GM19438 (cell line): ENCODE data around the gene ARL13B.
"Not testable (repeated sequence)": the region's sequence is repeated elsewhere in the genome, so short reads cannot be mapped to it uniquely, and the experiment has no call there.

Experiments used
- ATAC-seq: cut with Tn5 transposase; IDR thresholded peaks from one replicate; pipeline ENCODE4 v1.9.1; 2021; ENCODE audit warnings: low read depth; ENCODE audit not compliant: unreplicated experiment

Gene ARL13B

DNA sequence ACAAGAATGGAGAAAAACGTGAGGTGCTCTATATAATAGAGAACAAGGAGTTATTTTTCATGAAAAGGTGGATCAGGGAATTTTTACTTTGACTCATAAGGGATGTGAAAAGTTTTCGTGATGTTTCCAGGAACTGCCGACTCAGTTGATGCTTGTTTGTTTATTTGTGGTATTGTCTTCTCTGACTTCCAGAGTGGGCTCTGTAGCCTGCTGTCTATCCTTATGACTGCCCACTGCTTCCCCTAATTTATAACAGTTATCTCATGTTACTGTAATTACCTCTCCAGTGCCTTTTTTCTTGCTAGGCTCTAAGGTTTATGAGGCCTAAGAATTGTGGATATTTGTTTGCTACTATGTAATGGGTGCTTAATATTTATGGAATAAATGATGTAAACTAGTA is 12.3 kb downstream of the ARL13B start:
- ATAC-seq, result no peak

DNA sequence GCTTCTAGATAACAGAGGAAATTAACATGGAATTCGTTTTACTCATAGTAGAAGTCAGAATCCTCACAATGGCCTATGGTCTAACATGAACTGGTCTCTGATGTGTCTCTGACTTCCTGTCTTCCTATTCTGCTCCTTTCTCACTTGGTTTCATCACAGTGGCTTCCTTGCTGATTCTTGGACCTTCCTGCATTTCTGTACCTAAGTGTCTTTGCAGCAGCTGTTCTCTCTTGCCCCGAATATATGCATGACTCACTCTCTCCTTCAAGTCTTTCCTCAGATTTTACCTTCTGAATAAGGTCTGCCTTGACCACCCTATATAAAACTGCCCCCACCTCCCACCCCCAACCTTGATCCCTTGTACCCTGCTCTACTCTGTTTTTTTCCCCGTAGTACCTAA is 14.1 kb downstream of the ARL13B start:
- no peak for ATAC-seq

DNA sequence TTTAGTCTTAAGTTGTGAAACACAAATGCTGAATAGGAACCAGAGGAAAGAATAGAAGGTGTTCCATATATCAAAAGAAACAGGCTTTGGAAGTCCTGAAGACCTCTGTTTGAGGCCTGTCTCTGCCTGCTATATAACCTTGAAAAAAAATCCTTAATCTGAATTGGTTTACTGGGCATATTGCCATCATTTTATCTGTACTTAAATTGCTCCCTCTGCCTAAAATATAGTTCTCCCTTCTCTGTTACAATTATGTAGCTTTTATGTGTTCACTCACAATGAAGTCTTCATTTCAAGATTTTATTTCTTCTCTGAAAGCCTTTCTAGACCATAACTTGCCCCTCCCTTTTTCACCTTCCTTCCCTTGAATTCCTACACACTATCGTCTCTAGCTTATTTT is 21.2 kb downstream of the ARL13B start:
- ATAC-seq, result no peak

DNA sequence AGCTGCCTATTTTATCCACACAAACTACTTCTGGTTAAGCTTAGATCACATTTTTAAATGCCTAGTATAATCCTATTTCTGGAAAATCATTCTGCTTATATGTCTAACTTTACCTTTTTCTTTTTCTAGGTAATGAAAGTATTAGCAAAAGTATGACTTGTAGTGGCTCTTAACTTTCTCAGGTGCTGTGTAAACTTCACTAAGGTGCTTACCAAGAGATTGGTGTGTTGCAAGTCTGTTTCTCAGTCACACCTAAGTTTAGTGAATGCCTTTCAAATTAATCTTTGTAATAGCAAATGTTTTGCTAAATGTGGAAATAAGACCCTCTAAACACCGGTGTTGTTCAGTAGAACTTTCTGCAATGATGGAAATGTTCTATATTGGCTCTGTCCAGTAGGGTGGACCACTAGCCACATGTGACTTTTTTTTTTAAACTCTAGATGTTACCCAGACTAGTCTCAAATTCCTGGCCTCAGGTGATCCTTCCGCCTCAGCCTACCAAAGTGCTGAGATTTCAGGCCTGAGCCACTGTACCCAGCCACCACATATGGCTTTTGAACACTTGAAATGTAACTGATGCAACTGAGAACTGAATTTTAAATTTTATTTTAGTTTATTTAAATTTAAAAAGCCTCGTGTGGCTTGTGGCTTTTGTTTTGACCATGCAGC is 22.0 kb downstream of the ARL13B start:
- no peak for ATAC-seq

DNA sequence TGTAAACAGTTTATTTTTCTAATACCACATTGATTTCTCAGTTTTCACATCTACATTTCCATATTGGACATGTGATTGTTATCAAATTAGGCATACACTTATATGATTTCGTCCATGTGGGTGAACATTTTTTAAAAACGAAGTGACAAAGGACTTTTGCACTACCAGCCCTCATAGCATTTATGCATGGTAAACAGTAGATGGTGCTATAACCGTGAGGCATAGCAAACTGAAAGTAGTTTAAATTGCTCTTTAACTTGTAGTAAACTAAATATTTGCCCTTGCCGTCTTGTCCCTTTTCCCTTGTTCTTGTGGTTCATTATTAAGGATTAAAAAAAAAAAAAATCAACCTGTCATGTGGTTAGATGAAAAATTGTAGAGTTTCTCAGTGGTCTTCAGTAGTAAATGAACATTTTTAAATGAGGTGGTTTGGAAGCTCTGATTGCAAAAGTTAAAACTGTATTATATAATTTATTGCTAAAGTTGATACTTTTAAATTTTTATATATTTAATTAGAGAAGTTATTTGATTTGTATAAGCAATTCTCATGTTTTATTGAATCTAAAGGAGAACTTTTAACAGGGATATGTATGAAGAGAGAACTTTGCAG is 24.5 kb downstream of the ARL13B start:
- peak; percentile 94 for ATAC-seq

DNA sequence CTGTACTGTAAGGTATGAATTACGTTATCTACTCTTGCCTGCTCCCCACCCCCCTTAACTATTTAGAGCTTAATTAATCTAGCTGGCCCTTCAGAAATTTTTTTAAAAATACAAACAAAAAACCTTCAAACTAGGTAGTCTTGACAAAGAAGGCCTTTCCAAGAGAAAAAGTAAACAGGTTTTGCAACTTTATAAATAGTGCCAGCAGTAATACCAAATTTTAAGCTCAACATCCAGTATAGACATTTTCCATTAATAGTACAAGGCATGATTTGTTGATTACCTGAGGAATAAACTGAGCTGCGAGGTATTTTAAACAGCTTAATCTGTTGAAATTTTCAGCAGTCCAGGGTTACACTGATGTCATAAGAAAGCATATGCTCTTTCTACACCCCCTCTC is 28.3 kb downstream of the ARL13B start:
- ATAC-seq, result no peak

DNA sequence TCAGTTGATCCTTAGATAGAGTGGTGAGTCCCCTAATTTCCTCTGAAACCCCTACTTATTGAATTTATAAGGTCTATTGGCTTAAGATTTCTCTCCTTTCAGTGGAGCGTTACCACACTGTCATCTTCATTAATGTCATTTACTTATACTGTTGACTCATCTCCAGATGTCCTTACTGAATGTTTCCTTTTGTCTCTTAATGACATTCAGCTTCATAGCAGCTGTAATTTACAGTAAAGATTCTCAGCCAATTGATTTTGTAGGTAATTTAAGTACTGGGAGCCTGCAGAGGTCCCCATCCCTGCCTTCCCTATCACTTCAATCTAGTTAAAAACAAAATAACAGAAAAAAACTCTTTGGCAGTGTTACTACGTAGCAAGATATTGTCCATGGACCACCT is 29.7 kb downstream of the ARL13B start:
- no peak for ATAC-seq

DNA sequence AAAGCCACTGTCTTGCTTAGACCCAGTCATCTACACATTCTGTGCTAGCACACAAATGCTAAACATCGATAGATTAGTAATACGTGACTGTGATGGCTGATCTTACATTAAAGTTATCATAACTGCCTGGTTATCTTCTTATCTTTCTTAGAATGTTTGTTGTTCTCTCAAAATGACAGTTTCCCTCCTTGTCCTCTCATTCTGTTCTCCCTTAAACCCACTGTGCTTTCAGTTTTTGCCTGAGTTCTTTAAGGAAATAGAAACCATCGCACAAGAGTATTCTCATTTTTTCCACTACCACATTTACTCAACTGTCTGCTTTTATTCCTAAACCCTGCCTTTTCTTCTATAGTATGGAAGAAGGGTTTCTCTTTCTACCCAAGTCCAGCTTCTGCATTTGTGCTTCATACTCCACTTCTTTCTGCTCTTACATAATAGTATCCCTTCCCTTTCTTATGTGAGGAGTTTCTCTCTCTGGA is 31.3 kb downstream of the ARL13B start:
- no peak for ATAC-seq

DNA sequence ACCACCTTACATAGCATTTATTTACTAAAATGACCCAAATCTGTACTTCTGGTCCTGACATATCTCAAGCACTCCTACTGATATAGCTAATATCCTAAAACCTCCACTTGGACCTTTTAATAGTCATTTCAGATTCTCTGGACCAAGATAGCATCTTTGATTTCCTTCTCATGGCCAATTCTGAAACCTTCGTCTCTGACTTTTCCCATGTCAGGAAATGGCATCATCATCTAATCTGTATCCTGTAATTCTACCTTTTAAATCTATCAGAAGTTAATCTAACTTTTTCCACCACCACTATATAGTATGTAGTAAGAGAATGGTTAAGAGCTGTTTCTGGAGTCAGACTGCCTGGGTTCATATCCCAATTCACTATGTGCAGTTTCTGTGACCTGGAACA is 32.2 kb downstream of the ARL13B start:
- ATAC-seq, result no peak

DNA sequence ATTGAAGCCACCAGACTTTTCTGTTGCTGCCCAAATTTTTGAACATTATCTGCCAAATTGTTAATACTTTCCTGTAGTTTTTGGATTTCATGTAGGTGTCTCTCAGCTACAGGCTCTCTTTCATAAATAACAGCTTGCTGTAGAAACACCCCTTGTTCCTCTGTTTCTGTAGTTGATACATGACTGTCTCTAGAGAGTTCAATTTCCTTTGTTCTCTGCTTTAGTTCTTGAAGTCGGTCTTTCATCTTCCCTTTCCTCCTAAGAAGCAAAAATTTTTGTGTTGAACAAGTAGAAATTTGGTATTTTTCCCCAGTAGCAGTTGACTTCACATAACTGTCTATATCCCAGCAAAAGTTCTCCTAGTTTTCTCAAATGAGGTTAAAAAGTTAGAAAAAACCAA is 35.1 kb downstream of the ARL13B start:
- no peak for ATAC-seq

DNA sequence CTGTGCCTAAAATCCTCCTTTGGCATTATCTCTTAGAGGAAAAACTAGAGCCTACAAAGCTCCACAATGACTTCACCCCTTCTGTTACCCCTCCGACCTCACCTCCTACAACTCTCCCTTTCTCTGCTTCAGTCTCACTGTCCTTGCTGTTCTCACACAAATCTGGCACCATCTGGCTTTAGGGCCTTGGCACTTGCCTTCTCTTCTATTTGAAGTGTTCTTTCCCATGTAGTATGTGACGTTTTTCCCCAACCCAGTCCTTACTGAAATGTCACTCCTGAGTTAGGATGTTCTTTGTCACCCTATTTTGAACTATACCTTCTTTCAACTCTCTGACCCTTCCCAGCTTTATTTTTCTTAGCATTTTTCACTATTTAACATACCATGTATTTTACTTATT is 39.7 kb downstream of the ARL13B start:
- no peak for ATAC-seq

DNA sequence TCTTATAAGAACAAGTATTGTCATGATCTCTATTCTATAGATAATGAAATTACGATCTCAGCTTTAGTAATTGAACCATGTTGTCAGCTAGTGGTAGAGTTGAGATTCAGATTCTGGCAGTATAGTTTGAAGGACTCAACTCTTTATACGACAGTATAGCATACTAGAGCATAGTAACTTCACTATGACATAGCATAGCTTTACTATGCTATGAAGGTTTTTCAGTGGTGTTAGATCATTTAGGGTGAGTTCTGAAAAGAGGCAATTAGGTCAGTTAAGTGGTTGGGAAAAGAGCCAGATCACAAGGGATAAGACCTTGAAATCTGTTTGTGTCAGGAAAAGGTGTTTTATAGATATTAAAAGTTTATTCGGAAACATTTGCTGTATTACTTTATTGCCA is 40.3 kb downstream of the ARL13B start:
- no peak for ATAC-seq

DNA sequence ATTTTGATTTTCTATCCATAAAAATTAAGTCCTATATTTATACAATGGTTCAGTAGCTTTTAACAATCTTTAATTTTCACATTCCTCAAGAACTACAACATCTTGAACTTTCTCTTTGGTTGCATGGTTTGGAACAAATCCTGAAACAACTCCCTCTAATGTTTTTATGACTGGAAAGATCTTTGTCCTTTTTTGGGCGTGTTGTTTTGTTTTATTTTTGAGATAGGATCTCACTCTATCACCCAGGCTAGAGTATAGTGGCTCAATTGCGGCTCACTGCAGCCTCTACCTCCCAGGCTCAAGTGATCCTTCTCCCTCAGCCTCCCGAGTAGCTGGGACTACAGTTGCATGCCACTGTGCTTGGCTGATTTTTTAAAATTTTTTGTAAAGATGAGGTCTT is 44.4 kb downstream of the ARL13B start:
- ATAC-seq, result no peak

DNA sequence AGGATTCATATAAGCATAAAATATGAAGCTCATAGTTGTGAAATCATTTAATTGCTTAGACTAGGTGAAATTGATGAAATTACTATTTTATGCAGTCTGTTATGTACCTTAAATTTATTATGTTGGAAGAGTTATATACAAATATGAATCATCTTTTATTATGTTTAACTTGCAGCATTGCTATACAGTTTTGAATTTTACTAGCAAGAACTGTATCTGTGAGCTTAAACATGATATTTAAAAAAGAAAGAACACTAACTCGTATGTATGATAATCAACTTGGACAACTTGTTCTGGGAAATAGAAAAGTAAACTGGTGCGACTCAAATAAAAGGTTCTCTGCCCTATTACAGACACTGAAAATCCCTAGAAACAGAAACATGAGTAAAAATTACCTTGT is 46.7 kb downstream of the ARL13B start:
- ATAC-seq, result no peak

DNA sequence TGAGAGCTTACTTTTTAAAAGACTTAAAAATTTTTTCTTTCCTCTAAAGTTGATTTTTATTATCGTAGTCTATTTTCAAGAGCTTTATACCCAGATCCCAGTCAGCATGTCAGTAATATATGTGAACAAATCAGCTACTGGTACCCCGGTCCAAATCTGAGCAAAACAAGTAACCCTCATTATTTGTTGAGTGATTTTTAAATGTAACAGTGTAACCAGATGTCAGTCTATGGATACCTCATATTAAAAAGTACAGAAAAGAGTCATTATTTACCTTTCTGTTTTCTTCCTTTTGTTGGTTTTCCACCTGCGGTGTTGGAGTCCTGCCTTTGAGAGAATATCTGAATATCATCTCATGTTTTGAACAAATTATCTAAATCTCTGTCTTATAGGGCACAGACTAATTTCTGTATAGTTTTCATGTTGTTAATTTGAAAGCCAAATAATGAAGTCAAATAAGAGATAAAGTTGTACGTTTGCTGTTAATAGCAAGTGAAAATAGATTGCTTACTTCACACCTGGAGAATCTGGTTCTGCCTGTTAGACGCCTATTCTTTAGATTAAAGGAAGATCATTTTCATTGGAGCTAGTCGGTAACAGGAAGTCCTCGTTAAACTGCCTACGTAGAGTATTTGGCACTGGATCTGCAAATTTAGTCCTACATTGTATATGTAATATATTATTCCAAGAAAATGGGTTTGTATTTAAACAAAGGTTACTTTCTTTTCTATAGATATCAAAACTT is 48.3 kb downstream of the ARL13B start, which contains the start of gene STX19:
Gene STX19 (minus strand): TSS at position 505 of the 745 bp plus-strand sequence. CDS start 13,328 bp downstream, outside the sequence.
- ATAC-seq, result no peak

DNA sequence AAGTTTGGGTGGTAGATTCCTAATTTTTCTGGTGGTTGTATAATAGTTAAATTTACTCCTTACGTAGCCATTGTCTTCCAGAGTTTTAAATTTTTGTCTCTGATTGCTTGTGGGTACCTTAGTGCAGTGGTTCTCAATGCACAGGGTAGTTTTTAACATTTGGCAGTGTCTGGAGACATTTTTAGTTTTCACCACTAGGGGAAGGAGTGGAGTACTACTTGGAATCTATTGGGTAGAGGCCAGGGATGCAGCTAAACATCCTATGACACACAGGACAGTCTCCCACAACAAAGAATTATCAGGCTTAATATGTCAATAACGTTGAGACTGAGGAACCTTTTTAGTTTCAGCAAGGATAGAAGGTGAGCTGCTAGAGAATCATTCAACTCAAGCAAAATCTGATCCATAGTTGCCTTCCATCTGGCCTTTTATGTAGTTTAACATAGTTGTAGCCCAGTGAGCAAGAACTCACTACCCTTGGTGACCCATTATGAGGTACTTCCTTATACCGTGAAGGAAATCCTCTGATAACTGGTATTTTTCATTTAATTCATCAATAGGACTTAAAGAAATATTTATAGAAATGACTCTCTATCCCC is 57.1 kb downstream of the ARL13B start:
- ATAC-seq, result peak; percentile 73

DNA sequence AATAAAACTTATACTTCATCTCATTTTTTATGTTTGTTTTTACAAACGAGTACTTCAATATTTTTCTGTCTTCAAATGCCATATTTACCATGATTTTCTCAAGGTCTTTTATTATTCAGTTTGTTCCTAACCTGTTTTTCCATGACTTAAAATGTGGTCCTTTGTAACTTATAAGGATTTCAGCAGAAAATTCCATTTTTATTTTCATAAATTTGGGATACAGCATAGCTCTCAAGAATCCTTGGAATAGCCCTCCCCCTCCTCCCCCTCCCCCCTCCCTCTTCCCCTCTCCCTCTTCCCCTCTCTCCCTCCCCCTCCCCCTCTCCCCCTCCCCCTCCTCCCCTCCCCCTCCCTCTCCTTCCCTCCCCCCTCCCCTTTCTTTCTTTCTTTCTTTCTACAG is 63.3 kb downstream of the ARL13B start:
- ATAC-seq, result no peak

DNA sequence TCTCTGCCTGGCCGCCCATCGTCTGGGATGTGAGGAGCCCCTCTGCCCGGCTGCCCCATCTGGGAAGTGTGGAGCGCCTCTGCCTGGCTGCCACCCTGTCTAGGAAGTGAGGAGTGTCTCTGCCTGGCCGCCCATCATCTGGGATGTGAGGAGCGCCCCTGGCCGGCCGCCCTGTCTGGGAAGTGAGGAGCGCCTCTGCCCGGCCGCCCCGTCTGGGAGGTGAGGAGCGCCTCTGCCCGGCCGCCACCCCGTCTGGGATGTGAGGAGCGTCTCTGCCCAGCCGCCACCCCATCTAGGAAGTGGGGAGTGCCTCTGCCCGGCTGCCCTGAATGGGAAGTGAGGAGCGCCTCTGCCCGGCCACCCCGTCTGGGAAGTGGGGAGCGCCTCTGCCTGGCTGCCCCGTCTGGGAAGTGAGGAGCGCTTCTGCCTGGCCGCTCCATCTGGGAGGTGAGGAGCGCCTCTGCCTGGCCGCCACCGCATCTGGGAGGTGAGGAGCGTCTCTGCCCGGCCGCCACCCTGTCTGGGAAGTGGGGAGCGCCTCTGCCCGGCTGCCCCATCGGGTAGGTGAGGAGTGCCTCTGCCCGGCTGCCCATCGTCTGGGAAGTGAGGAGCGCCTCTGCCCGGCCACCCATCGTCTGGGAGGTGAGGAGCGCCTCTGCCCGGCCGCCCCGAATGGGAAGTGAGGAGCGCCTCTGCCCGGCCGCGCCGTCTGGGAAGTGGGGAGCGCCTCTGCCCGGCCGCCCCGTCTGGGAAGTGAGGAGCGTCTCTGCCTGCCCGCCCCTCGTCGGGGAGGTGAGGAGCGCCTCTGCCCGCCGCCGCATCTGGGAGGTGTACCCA is 64.4 kb downstream of the ARL13B start:
- ATAC-seq, result not testable (repeated sequence)

DNA sequence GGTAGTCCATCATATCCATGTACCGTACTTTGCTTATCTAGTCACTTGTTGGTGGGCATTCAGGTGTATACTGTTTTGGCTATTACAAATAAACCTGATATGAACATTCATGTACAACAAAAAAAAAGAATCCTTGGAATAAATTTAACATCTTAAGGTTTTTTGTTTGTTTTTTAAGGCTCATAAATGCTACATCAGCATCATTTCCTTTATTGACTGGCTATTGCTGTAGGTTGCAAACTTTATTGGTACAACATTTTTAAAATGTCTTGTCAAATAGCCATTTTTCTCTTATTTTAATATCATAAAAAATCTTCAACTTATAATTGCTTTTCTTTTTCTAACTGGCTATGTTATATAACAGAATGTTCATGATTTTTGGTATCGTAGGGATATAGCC is 66.6 kb downstream of the ARL13B start:
- no peak for ATAC-seq

DNA sequence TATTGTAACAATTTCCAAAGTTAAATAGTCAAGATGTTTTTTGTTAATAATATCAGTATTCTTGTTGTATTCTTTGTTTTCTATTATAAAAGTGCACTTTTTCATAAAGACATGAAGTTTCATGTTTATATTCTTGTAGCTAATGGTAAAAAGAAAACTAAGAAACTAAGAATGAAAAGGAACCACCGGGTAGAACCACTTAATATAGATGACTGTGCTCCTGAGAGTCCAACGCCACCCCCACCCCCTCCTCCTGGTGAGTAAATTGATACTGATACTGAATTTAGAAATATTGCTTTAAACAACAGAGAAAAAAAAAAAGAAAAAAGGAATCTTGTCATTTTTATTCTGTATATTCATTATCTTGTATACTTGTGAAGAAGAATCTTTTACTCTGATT is 69.3 kb downstream of the ARL13B start:
- no peak for ATAC-seq
